Stimulated activated memory B cell treated with anti-CD40 and anti-IgM and Interleukin-4, amounts not matched to agents 10 μg/mL and 1 μg/mL and 100 μg/mL, for 72 hours (primary cell): ENCODE data around the gene IL4R.
A peak's percentile ranks its signal among the peaks of the same experiment; 100 is the strongest.
"Not testable (repeated sequence)": the region's sequence is repeated elsewhere in the genome, so short reads cannot be mapped to it uniquely, and the experiment has no call there.

ENCODE experiments used
- ATAC-seq: fragments of 150-1000 bp; cut with Tn5 transposase; 2 replicates; pipeline ENCODE4 v1.10.0; 2021
- H3K27ac Mint-ChIP-seq: one replicate; pipeline ENCODE4 v1.8.0; 2022; ENCODE audit warnings: mild to moderate bottlenecking, mixed read lengths
- H3K27me3 Mint-ChIP-seq: one replicate; pipeline ENCODE4 v1.8.0; 2022; ENCODE audit warnings: mixed read lengths
- H3K36me3 Mint-ChIP-seq: one replicate; pipeline ENCODE4 v1.8.0; 2022; ENCODE audit warnings: mixed read lengths
- H3K4me1 Mint-ChIP-seq: one replicate; pipeline ENCODE4 v1.8.0; 2022; ENCODE audit warnings: mixed read lengths
- H3K4me3 Mint-ChIP-seq: one replicate; pipeline ENCODE4 v1.8.0; 2022; ENCODE audit warnings: mild to moderate bottlenecking, moderate library complexity, mixed read lengths
- H3K9me3 Mint-ChIP-seq: one replicate; pipeline ENCODE4 v1.8.0; 2022; ENCODE audit warnings: mixed read lengths

Gene IL4R

DNA sequence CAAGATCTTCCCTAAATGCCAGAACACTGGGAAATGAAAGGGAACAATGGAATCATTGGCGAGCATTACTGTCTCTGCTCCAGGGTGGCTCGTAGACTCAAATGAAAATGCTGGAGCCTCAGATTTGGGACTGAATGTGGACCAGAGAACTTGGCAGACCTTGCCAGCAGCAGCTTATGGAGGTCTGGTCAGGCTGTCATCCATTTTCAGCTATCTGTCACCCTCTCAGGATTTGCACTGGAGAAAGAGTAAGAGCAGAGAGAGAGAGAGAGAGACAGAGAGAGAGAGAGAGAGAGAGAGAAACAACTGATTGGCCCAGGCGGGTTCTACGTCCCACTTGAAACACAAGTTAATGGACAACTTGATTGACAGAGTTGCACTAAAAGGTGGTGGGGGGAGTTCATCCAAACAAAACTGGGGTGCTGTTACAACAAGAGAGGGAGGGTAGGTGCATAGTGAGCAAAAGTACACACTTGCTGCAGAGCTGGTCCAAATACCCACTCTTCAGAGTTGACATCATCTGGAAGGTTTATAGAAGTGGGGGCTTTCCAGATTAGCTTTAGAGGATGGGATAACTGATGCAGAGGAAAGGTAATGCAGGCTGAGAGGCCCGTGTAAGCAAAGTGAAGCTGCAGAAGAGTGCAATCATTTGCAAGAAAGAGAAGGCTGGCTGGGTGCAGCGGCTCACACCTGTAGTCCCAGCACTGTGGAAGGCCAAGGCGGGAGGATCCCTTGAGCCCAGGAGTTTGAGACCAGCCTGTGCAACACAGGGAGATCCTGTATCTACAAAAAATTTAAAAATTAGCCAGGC, 28.7 kb upstream of the IL4R start:
- Mint-ChIP-seq H3K4me1 (peaks cover 32% of the 10 kb centered on the region), H3K27me3 (no peaks in the 10 kb centered on the region), H3K4me3 (no peak overlapping the region), H3K36me3 (no peaks in the 10 kb centered on the region), H3K9me3 (peaks cover 5% of the 10 kb centered on the region), H3K27ac (peak overlapping the region; percentile 82)
- peak; percentile 69 for ATAC-seq

DNA sequence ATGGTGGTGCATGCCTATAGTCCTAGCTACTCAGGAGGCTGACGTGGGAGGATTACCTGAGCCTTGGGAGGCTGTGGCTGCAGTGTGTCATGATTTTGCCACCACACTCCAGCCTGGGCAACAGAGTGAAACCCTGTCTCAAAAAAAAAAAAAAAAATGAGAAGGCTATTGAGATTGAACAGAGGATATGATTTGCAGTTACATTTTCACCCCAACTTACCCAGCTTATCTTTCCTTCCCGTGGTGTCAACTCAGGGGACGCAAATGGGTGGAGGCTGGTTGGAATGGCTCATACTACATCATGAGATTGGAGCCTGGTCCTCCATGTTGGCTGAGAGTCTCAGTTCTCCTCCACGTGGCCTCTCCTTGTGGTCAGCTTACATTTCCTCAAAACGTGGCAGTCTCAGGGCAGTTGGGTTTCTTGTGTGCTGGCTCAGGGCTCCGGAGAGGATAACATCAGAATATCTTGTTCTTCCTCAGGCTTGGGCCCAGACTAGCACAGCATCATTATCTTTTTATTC, 28.0 kb upstream of the IL4R start:
- Mint-ChIP-seq H3K4me3 (no peak overlapping the region), H3K4me1 (peaks cover 38% of the 10 kb centered on the region), H3K9me3 (peaks cover 5% of the 10 kb centered on the region), H3K27me3 (no peaks in the 10 kb centered on the region), H3K36me3 (no peaks in the 10 kb centered on the region), H3K27ac (peak overlapping the region; percentile 82)
- peak; percentile 52 for ATAC-seq

DNA sequence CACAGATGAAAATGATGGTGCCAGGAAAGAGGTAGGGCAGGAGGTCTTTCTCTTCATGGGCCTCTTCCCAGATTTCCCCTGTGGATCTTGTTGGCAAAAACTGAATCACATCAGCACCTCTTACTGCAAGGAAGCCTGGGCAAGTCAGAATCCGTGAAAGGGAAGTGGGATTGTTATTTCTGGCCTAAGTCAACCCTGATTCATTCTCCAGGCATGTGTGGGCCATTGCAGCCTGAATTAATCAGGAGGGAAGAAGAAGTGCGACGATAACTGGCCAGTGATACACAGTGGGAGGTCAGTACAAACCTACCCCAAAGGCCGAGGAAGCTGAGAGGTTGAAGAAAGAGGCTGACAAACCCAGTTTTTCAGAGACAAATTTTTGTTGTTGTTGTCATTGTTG, 27.3 kb upstream of the IL4R start:
- Mint-ChIP-seq H3K27me3 (no peaks in the 10 kb centered on the region), H3K9me3 (peaks cover 5% of the 10 kb centered on the region), H3K4me3 (no peak overlapping the region), H3K36me3 (no peaks in the 10 kb centered on the region), H3K27ac (peak overlapping the region; percentile 82), H3K4me1 (peaks cover 38% of the 10 kb centered on the region)
- no peak for ATAC-seq

DNA sequence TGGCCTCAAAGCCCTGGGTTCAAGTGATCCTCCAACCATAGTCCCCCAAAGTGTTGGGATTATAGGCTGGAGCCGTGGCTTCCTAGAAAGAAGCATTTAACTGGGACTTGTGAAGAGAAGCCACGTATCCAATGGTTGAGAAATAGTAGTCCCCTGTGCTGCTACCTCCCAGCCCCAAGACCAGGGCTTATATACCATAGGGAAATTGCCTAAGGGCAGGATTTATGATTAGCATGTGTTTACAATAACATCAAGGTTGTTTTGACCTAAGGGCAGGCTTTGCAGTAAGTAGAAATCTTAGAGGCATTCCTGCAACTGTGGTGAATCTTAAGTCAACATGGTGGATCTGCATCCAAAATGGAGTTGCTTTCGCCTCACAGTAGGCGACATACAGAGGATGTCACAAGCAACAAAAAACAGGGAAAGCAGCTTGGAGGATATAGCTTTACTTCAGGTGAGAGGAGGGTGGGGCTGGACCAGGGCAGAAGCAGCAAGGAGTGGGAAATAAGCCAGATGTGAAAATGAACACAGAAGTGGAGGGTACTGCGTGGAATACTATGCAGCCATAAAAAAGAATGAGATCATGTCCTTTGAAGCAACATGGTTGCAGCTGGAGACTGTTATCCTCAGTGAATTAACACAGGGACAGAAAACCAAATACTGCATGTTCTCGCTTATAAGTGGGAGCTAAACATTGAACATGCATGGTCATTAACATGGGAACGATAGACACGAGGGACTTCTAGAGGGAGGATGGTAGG, 26.5 kb upstream of the IL4R start:
- H3K27ac Mint-ChIP-seq = no peak overlapping the region
- no peak overlapping the region for H3K4me3 Mint-ChIP-seq
- H3K36me3 Mint-ChIP-seq = no peaks in the 10 kb centered on the region
- H3K4me1 Mint-ChIP-seq = peaks cover 38% of the 10 kb centered on the region
- no peaks in the 10 kb centered on the region for H3K27me3 Mint-ChIP-seq
- no peak for ATAC-seq
- H3K9me3 Mint-ChIP-seq = peaks cover 5% of the 10 kb centered on the region

GRCh38 chr16:27287887-27288286, 25.9 kb upstream of the IL4R start:
- H3K27ac Mint-ChIP-seq = no peak overlapping the region
- H3K27me3 Mint-ChIP-seq = no peaks in the 10 kb centered on the region
- H3K36me3 Mint-ChIP-seq = no peaks in the 10 kb centered on the region
- no peak overlapping the region for H3K4me3 Mint-ChIP-seq
- no peak for ATAC-seq
- peaks cover 5% of the 10 kb centered on the region for H3K9me3 Mint-ChIP-seq
- peaks cover 38% of the 10 kb centered on the region for H3K4me1 Mint-ChIP-seq

GRCh38 chr16:27288313-27288712, 25.5 kb upstream of the IL4R start:
- not testable (repeated sequence) for H3K27ac Mint-ChIP-seq, ATAC-seq, H3K9me3 Mint-ChIP-seq, H3K36me3 Mint-ChIP-seq, H3K4me3 Mint-ChIP-seq, H3K27me3 Mint-ChIP-seq
- H3K4me1 Mint-ChIP-seq = peaks cover 38% of the 10 kb centered on the region

DNA sequence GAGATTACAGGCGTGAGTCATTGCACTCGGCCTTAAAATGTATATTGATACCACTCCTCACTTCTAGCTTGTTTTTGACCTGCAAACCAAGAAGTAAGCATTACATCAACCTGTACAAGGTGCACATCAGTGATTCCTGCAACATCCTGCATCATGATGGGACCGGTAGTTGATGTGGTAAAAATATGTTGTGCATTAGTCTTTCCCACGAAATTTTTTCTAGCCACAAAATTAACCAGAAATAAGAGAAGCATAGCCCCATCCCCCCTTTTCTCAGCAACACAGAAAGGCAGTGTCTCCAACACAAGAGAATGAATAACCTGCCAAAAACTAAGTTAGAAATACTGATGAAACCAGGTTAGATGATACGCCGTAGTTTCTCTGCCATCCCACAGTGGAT, 24.1 kb upstream of the IL4R start:
- peaks cover 29% of the 10 kb centered on the region for H3K4me1 Mint-ChIP-seq
- no peak overlapping the region for H3K27ac Mint-ChIP-seq
- ATAC-seq = peak; percentile 35
- peaks cover 5% of the 10 kb centered on the region for H3K9me3 Mint-ChIP-seq
- no peaks in the 10 kb centered on the region for H3K27me3 Mint-ChIP-seq
- H3K36me3 Mint-ChIP-seq = no peaks in the 10 kb centered on the region
- H3K4me3 Mint-ChIP-seq = no peak overlapping the region

- peaks cover 20% of the 10 kb centered on the region for H3K4me1 Mint-ChIP-seq
- no peak overlapping the region for H3K4me3 Mint-ChIP-seq
- peaks cover 5% of the 10 kb centered on the region for H3K9me3 Mint-ChIP-seq
- no peaks in the 10 kb centered on the region for H3K27me3 Mint-ChIP-seq
- H3K27ac Mint-ChIP-seq = no peak overlapping the region
- no peak for ATAC-seq
- no peaks in the 10 kb centered on the region for H3K36me3 Mint-ChIP-seq
Observed at GRCh38 chr16:27290562-27290961, 23.2 kb upstream of the IL4R start.

GRCh38 chr16:27291106-27291505, 22.7 kb upstream of the IL4R start:
- ATAC-seq = no peak
- Mint-ChIP-seq H3K36me3 (no peaks in the 10 kb centered on the region), H3K4me1 (peaks cover 15% of the 10 kb centered on the region), H3K27ac (no peak overlapping the region), H3K9me3 (peaks cover 5% of the 10 kb centered on the region), H3K4me3 (no peak overlapping the region), H3K27me3 (no peaks in the 10 kb centered on the region)

GRCh38 chr16:27291722-27292240, 22.0 kb upstream of the IL4R start:
- H3K4me3 Mint-ChIP-seq = no peak overlapping the region
- H3K27me3 Mint-ChIP-seq = no peaks in the 10 kb centered on the region
- no peak for ATAC-seq
- no peaks in the 10 kb centered on the region for H3K36me3 Mint-ChIP-seq
- H3K9me3 Mint-ChIP-seq = peaks cover 5% of the 10 kb centered on the region
- no peak overlapping the region for H3K27ac Mint-ChIP-seq
- peaks cover 10% of the 10 kb centered on the region for H3K4me1 Mint-ChIP-seq

GRCh38 chr16:27293343-27293742, 20.4 kb upstream of the IL4R start:
- no peak for ATAC-seq
- Mint-ChIP-seq H3K27ac (no peak overlapping the region), H3K4me3 (no peak overlapping the region), H3K36me3 (no peaks in the 10 kb centered on the region), H3K27me3 (peaks cover 9% of the 10 kb centered on the region), H3K4me1 (peaks cover 10% of the 10 kb centered on the region), H3K9me3 (no peaks in the 10 kb centered on the region)

GRCh38 chr16:27298132-27298531, 15.6 kb upstream of the IL4R start:
- Mint-ChIP-seq H3K36me3 (no peaks in the 10 kb centered on the region), H3K4me3 (no peak overlapping the region), H3K27ac (peak overlapping the region; percentile 22), H3K9me3 (no peaks in the 10 kb centered on the region), H3K27me3 (peaks cover 22% of the 10 kb centered on the region), H3K4me1 (peaks cover 17% of the 10 kb centered on the region)
- no peak for ATAC-seq

DNA sequence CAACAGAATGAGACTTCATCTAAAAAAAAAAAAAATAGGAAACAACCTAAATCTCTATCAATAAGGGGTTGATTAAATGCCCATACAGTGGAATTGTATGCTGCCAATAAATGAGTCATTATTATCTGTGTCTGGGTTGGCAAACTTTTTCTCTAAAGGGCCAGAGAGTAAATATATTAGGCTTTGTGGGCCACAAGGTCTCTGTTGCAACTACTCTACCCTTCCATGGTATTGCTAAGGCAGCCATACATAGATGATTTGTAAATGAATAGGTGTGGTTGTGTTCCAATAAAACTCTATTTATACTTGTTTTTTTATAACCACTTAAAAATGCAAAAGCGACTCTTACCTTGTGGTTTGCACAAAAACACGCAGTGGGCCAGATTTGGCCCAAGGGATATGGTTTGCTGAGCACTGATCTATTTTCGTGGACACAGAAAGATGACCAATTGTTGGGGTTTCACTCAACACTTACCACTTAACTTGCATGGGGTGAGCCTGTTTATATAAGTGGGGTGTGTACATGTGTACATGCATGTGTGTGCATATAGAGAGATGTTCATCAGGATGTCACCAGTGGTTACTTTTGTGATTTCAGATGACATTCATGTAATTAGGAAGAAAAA, 12.4 kb upstream of the IL4R start:
- no peak overlapping the region for H3K4me3 Mint-ChIP-seq
- peaks cover 17% of the 10 kb centered on the region for H3K4me1 Mint-ChIP-seq
- H3K27ac Mint-ChIP-seq = no peak overlapping the region
- H3K36me3 Mint-ChIP-seq = no peaks in the 10 kb centered on the region
- H3K9me3 Mint-ChIP-seq = peaks cover 7% of the 10 kb centered on the region
- ATAC-seq = no peak
- peaks cover 22% of the 10 kb centered on the region for H3K27me3 Mint-ChIP-seq

- H3K4me1 Mint-ChIP-seq = peaks cover 17% of the 10 kb centered on the region
- H3K36me3 Mint-ChIP-seq = no peaks in the 10 kb centered on the region
- no peak overlapping the region for H3K4me3 Mint-ChIP-seq
- H3K27me3 Mint-ChIP-seq = peaks cover 22% of the 10 kb centered on the region
- ATAC-seq = no peak
- no peak overlapping the region for H3K27ac Mint-ChIP-seq
- peaks cover 11% of the 10 kb centered on the region for H3K9me3 Mint-ChIP-seq
Observed at GRCh38 chr16:27302126-27302525, 11.6 kb upstream of the IL4R start.
